ENCODE measurements around the gene ZNF605.

GRCh38 chr12:132925597-132926414 lies 30.3 kb downstream of the ZNF605 start:
- no peak for TF ChIP-seq EZH2 (IDR thresholded peaks at IDR 0.05)
- TF ChIP-seq POLR2AphosphoS5 (IDR thresholded peaks at IDR 0.05; ENCODE audit: borderline replicate concordance, low read depth, low read length): no peak
- TF ChIP-seq FOXP2 (optimal IDR thresholded peaks at IDR 0.05; ENCODE audit: control extremely low read depth, extremely low read length, insufficient read depth): no peak

All from SK-N-MC (cell line).